SK-N-SH (cell line): ENCODE results near the gene SIX5. TPM values are rescaled to one million over a fixed set of nuclear protein-coding genes. Genes with fewer than 3 reads are reported as not detected.

Experiments
- CTCF ChIA-PET: fragments of 300-600, 350-600 bp; formaldehyde crosslinking; extraction: SDS; loops from one replicate; lab custom pipeline; 2021; lab: Yijun Ruan, JAX
- POLR2A ChIA-PET: fragments of 350-600 bp; sonication (Branson Sonifier 250); formaldehyde crosslinking; extraction: SDS; loops from one replicate; lab custom pipeline; 2020; ENCODE audit warnings: antibody characterized with exemption, inconsistent platforms; lab: Yijun Ruan, JAX
- DNase-seq: peaks from one replicate; pipeline ENCODE4 v3.0.0; 2012
- H2AFZ ChIP-seq: fragments of 200-600 bp; sonication (generic); 2 replicates; pipeline ENCODE4 v1.8.1; 2016; ENCODE audit warnings: antibody characterized with exemption, mild to moderate bottlenecking, low read depth
- H3F3A ChIP-seq: fragments of 200-600 bp; sonication (generic); replicated peaks from 2 replicates; pipeline ENCODE3; 2016; ENCODE audit warnings: antibody characterized with exemption, mild to moderate bottlenecking; ENCODE audit not compliant: insufficient read depth
- H3K27ac ChIP-seq, 2 experiments: fragments of 200-500 bp in 1 of 2; fragments of 200-600 bp in 1 of 2; sonication (Bioruptor generic) in 1 of 2; sonication (generic), shearing (Covaris generic) in 1 of 2; 2 replicates each; pipeline versions ENCODE4 v1.5.1 to v1.6.1; 2014 to 2016; ENCODE audit warnings: low read depth in 2 of 2, inconsistent platforms in 1 of 2, low read length in 1 of 2, mild to moderate bottlenecking in 1 of 2, mixed read lengths in 1 of 2
- H3K27me3 ChIP-seq: fragments of 200-600 bp; sonication (generic), shearing (Covaris generic); 2 replicates; pipeline ENCODE4 v1.6.1; 2016; ENCODE audit warnings: mixed run types; ENCODE audit not compliant: insufficient read depth
- H3K36me3 ChIP-seq, 2 experiments: fragments of 200-500 bp in 1 of 2; fragments of 200-600 bp in 1 of 2; sonication (Bioruptor generic) in 1 of 2; sonication (generic) in 1 of 2; replicated peaks in 1 of 2; 2 replicates each; pipeline versions ENCODE3 to v1.5.1; 2014 to 2016; ENCODE audit warnings: low read length in 1 of 2, mild to moderate bottlenecking in 1 of 2; ENCODE audit not compliant: insufficient read depth in 2 of 2, control insufficient read depth in 1 of 2
- H3K4me1 ChIP-seq, 2 experiments: fragments of 200-500 bp in 1 of 2; fragments of 200-600 bp in 1 of 2; sonication (Bioruptor generic) in 1 of 2; sonication (generic), shearing (Covaris generic) in 1 of 2; 2 replicates each; pipeline versions ENCODE4 v1.5.1 to v1.6.1; 2014 to 2016; ENCODE audit warnings: low read depth in 1 of 2, low read length in 1 of 2, mixed run types in 1 of 2; ENCODE audit not compliant: insufficient read depth in 2 of 2, control insufficient read depth in 1 of 2
- H3K4me2 ChIP-seq: fragments of 200-600 bp; sonication (generic), shearing (Covaris generic); 2 replicates; pipeline ENCODE4 v1.6.1; 2017; ENCODE audit warnings: mixed run types
- H3K4me3 ChIP-seq, 2 experiments: fragments of 200-500 bp in 1 of 2; fragments of 200-600 bp in 1 of 2; sonication (Bioruptor generic) in 1 of 2; sonication (generic), shearing (Covaris generic) in 1 of 2; 2 replicates each; pipeline versions ENCODE4 v1.5.1 to v1.8.1; 2014 to 2016; ENCODE audit warnings: low read depth in 2 of 2, inconsistent platforms in 1 of 2, low read length in 1 of 2, mild to moderate bottlenecking in 1 of 2, mixed read lengths in 1 of 2, moderate library complexity in 1 of 2
- H3K79me2 ChIP-seq: fragments of 200-600 bp; sonication (generic); 2 replicates; pipeline ENCODE4 v1.8.1; 2017; ENCODE audit warnings: mild to moderate bottlenecking; ENCODE audit not compliant: insufficient read depth
- H3K9ac ChIP-seq: fragments of 200-600 bp; sonication (generic); 2 replicates; pipeline ENCODE4 v1.6.1; 2017; ENCODE audit warnings: mixed run types
- H3K9me2 ChIP-seq: fragments of 200-600 bp; sonication (generic); 2 replicates; pipeline ENCODE4 v1.6.1; 2017; ENCODE audit warnings: mixed run types
- H3K9me3 ChIP-seq: fragments of 200-600 bp; sonication (generic); 2 replicates; pipeline ENCODE4 v1.6.1; 2017; ENCODE audit warnings: mixed run types, mild to moderate bottlenecking, moderate library complexity
- H4K20me1 ChIP-seq: fragments of 200-600 bp; sonication (generic); 2 replicates; pipeline ENCODE4 v1.6.1; 2017; ENCODE audit warnings: mild to moderate bottlenecking, mixed run types; ENCODE audit not compliant: insufficient read depth
- EZH2phosphoT487 ChIP-seq: fragments of 200-600 bp; sonication (generic); IDR thresholded peaks from 2 replicates; pipeline ENCODE4 v1.6.1; 2017; ENCODE audit warnings: low read depth, mixed run types, mild to moderate bottlenecking, antibody characterized with exemption, moderate library complexity, borderline replicate concordance
- FOSL2 ChIP-seq: IDR thresholded peaks from 2 replicates; pipeline ENCODE4 v1.4.0; 2012; ENCODE audit warnings: low read depth, mild to moderate bottlenecking, moderate library complexity, borderline replicate concordance
- FOXJ3 ChIP-seq: sonication (generic); formaldehyde crosslinking; IDR thresholded peaks from 2 replicates; pipeline ENCODE4 v1.5.1; 2020; ENCODE audit warnings: mild to moderate bottlenecking, missing genetic modification reagents
- FOXM1 ChIP-seq: IDR thresholded peaks from 2 replicates; pipeline ENCODE4 v1.4.0; 2012; ENCODE audit warnings: low read depth, mild to moderate bottlenecking
- JUND ChIP-seq: IDR thresholded peaks from 2 replicates; pipeline ENCODE4 v1.4.0; 2012
- NFIC ChIP-seq: IDR thresholded peaks from 2 replicates; pipeline ENCODE4 v1.4.0; 2012; ENCODE audit warnings: borderline replicate concordance
- POLR2AphosphoS5 ChIP-seq: IDR thresholded peaks from 2 replicates; pipeline ENCODE4 v1.6.1; 2012; ENCODE audit warnings: low read depth, low read length
- RAD21 ChIP-seq: IDR thresholded peaks from 2 replicates; pipeline ENCODE4 v1.6.1; 2012; ENCODE audit warnings: mild to moderate bottlenecking, low read length
- RCOR1 ChIP-seq: fragments of 150-350 bp; IDR thresholded peaks from 2 replicates; pipeline ENCODE4 v1.6.1; 2017; ENCODE audit warnings: antibody characterized with exemption, low read length
- RFX5 ChIP-seq: IDR thresholded peaks from 2 replicates; pipeline ENCODE4 v1.6.1; 2012; ENCODE audit warnings: mild to moderate bottlenecking, improper control_type of control experiment, low read length
- SMC3 ChIP-seq: IDR thresholded peaks from 2 replicates; pipeline ENCODE4 v1.6.1; 2012; ENCODE audit warnings: low read depth, low read length, improper control_type of control experiment
- TAF1 ChIP-seq: IDR thresholded peaks from 2 replicates; pipeline ENCODE4 v1.6.1; 2012; ENCODE audit warnings: low read depth, mild to moderate bottlenecking, low read length, moderate library complexity, borderline replicate concordance
- WGBS: methylation state at CpG from one replicate; pipeline ENCODE4 v1.1.6; 2017; ENCODE audit warnings: low lambda C conversion rate; 5-methylcytosine and 5-hydroxymethylcytosine counted together
- polyA plus RNA-seq, 3 experiments: library from polyadenylated mRNA; depleted of rRNA; stranded (reverse); fragments of >200 nt; gene quantifications; 2 replicates each; pipeline ENCODE4 v1.2.3, GENCODE V29; 2012
- TF ChIP-seq, protein P1 (sequence below): IDR thresholded peaks from 2 replicates; pipeline ENCODE4 v1.6.1; 2012; ENCODE audit warnings: mild to moderate bottlenecking, low read depth, low read length, moderate library complexity
- TF ChIP-seq, protein P2 (sequence below): IDR thresholded peaks from 2 replicates; pipeline ENCODE4; 2012
- TF ChIP-seq, protein P3 (sequence below): fragments of 150-350 bp; IDR thresholded peaks from 2 replicates; pipeline ENCODE4 v1.6.1; 2017; ENCODE audit warnings: antibody characterized with exemption, low read length, low read depth, borderline replicate concordance

The SIX5 gene
- polyA plus RNA-seq, 1 of the 3 experiments (the other 2 are of a cell fraction), result 8.4 TPM

DNA sequence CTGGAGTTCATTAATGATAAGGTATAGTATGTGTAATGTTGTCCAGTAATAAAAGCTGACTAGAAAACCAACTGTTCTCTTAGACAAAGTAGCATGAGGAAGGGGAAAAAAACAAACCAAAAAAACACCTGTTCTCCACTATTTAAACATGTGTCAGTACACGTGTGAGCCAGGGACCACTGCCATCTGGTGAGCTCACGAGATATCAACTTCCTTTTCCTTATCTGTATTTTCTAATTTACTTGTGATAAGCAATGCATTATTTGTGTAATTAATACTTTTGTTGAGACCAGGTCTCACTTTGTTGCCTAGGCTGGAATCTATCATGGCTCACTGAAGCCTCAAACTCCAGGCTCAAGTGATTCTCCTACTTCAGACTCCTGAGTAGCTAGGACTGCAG, 4.3 kb upstream of the SIX5 start (continued):
- TF ChIP-seq, protein P1, sequence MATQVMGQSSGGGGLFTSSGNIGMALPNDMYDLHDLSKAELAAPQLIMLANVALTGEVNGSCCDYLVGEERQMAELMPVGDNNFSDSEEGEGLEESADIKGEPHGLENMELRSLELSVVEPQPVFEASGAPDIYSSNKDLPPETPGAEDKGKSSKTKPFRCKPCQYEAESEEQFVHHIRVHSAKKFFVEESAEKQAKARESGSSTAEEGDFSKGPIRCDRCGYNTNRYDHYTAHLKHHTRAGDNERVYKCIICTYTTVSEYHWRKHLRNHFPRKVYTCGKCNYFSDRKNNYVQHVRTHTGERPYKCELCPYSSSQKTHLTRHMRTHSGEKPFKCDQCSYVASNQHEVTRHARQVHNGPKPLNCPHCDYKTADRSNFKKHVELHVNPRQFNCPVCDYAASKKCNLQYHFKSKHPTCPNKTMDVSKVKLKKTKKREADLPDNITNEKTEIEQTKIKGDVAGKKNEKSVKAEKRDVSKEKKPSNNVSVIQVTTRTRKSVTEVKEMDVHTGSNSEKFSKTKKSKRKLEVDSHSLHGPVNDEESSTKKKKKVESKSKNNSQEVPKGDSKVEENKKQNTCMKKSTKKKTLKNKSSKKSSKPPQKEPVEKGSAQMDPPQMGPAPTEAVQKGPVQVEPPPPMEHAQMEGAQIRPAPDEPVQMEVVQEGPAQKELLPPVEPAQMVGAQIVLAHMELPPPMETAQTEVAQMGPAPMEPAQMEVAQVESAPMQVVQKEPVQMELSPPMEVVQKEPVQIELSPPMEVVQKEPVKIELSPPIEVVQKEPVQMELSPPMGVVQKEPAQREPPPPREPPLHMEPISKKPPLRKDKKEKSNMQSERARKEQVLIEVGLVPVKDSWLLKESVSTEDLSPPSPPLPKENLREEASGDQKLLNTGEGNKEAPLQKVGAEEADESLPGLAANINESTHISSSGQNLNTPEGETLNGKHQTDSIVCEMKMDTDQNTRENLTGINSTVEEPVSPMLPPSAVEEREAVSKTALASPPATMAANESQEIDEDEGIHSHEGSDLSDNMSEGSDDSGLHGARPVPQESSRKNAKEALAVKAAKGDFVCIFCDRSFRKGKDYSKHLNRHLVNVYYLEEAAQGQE, result no peak
- TF ChIP-seq SMC3, result no peak
- TF ChIP-seq, protein P2, sequence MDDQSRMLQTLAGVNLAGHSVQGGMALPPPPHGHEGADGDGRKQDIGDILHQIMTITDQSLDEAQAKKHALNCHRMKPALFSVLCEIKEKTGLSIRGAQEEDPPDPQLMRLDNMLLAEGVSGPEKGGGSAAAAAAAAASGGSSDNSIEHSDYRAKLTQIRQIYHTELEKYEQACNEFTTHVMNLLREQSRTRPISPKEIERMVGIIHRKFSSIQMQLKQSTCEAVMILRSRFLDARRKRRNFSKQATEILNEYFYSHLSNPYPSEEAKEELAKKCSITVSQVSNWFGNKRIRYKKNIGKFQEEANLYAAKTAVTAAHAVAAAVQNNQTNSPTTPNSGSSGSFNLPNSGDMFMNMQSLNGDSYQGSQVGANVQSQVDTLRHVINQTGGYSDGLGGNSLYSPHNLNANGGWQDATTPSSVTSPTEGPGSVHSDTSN, result no peak

DNA sequence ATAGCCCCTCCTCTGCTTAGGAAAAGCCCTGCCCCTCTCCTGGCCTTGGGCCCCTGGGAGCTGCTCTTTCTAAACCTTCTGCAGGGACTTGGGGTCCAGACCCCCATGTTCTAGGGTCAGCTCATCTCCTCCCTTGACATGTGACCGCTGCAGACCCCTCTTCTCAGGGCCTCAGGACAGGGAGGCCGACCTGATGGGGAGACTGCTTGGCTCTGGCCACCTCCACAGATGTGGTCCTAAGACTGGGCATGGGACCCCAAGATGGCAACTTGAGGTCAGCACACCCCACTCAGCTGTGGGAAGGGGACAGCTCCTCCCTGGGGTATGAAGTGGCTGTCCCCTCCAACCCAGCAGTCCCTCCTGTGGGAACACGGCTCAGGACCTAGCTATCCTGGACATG, 3.9 kb upstream of the SIX5 start:
- H3K36me3 ChIP-seq, result peaks cover 13 to 39% of the 10 kb centered on the region in 2 experiments
- TF ChIP-seq POLR2AphosphoS5, result no peak
- no peak for TF ChIP-seq RFX5
- TF ChIP-seq EZH2phosphoT487, result no peak
- TF ChIP-seq RCOR1, result no peak
- TF ChIP-seq, protein P3, sequence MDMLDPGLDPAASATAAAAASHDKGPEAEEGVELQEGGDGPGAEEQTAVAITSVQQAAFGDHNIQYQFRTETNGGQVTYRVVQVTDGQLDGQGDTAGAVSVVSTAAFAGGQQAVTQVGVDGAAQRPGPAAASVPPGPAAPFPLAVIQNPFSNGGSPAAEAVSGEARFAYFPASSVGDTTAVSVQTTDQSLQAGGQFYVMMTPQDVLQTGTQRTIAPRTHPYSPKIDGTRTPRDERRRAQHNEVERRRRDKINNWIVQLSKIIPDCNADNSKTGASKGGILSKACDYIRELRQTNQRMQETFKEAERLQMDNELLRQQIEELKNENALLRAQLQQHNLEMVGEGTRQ, result no peak
- TF ChIP-seq FOXM1, result no peak
- TF ChIP-seq TAF1, result no peak
- TF ChIP-seq FOSL2, result no peak
- no peak for TF ChIP-seq RAD21
- TF ChIP-seq NFIC, result no peak
- no peak for TF ChIP-seq JUND
- no peak for TF ChIP-seq FOXJ3 (CRISPR knock-in tag)
- 74% methylated on average over 3 of the region's 3 CpGs for WGBS
- ChIA-PET POLR2A (interaction anchor here (0.6 kb wide), 1 partner anchor 81 kb away, joined by 3 read pairs; the partner anchor contains the start of gene QPCTL), CTCF (interaction anchor here (0.6 to 5.9 kb wide), 9 partner anchors 10 to 304 kb away, joined by 3 to 100 read pairs (median 3); partner anchors contain the start of genes DMPK and IRF2BP1)
- H3K9ac ChIP-seq, result no peak overlapping the region
- H2AFZ ChIP-seq, result no peak overlapping the region
- no peak overlapping the region for H3K27ac ChIP-seq
- H3K4me1 ChIP-seq, result peaks cover 8 to 14% of the 10 kb centered on the region in 2 experiments; a peak in 3 of 4 replicates
- no peaks in the 10 kb centered on the region for H3K27me3 ChIP-seq
- H3K4me2 ChIP-seq, result no peak overlapping the region
- DNase-seq, result no peak
- no peaks in the 10 kb centered on the region for H3K9me2 ChIP-seq
- H3K79me2 ChIP-seq, result no peaks in the 10 kb centered on the region
- no peaks in the 10 kb centered on the region for H3K9me3 ChIP-seq
- no peak overlapping the region for H3K4me3 ChIP-seq
- H3F3A ChIP-seq, result peaks cover 58% of the 10 kb centered on the region
- peaks cover 11% of the 10 kb centered on the region; the same call in 1 of the 2 replicates for H4K20me1 ChIP-seq
